Neural progenitor cell (in vitro differentiated cells): ENCODE results near the gene HRH4. TPM values are rescaled to one million over a fixed set of nuclear protein-coding genes. Genes with fewer than 3 reads are reported as not detected.

Source experiments
- DNase-seq: peaks from one replicate; pipeline ENCODE4 v3.0.0-alpha.2; 2016; ENCODE audit warnings: low spot score
- H2AFZ ChIP-seq: fragments of 200-600 bp; sonication (generic); replicated peaks from 2 replicates; pipeline ENCODE4 v1.6.1; 2016; ENCODE audit warnings: antibody characterized with exemption
- H3F3A ChIP-seq: fragments of 200-600 bp; sonication (generic); 2 replicates; pipeline ENCODE4 v1.6.1; 2016; ENCODE audit warnings: antibody characterized with exemption, low read depth
- H3K27ac ChIP-seq: fragments of 200-600 bp; sonication (generic); 2 replicates; pipeline ENCODE4 v1.5.1; 2016; ENCODE audit warnings: mild to moderate bottlenecking
- H3K27me3 ChIP-seq: fragments of 200-600 bp; sonication (generic); 2 replicates; pipeline ENCODE4 v1.6.1; 2016; ENCODE audit warnings: mild to moderate bottlenecking, moderate library complexity
- H3K36me3 ChIP-seq: fragments of 200-600 bp; sonication (generic); 2 replicates; pipeline ENCODE4 v1.5.1; 2016
- H3K4me1 ChIP-seq: fragments of 200-600 bp; sonication (generic); 2 replicates; pipeline ENCODE4 v1.6.1; 2016; ENCODE audit warnings: mixed run types
- H3K4me2 ChIP-seq: fragments of 200-600 bp; sonication (generic); 2 replicates; pipeline ENCODE4 v1.6.1; 2016
- H3K4me3 ChIP-seq: fragments of 200-600 bp; sonication (generic); 2 replicates; pipeline ENCODE4 v1.5.1; 2016
- H3K79me2 ChIP-seq: fragments of 200-600 bp; sonication (generic); 2 replicates; pipeline ENCODE4 v1.6.1; 2016; ENCODE audit warnings: low read depth
- H3K9ac ChIP-seq: fragments of 200-600 bp; sonication (generic); 2 replicates; pipeline ENCODE4 v1.6.1; 2016
- H3K9me3 ChIP-seq: fragments of 200-600 bp; sonication (generic); 2 replicates; pipeline ENCODE4 v1.5.1; 2016; ENCODE audit warnings: low read depth
- H4K20me1 ChIP-seq: fragments of 200-600 bp; sonication (generic); 2 replicates; pipeline ENCODE4 v1.6.1; 2016; ENCODE audit warnings: low read depth
- H3K27ac Mint-ChIP-seq: 3 replicates; pipeline ENCODE4 v1.8.0; 2021; ENCODE audit warnings: mixed read lengths
- H3K27me3 Mint-ChIP-seq: 2 replicates; pipeline ENCODE4 v1.8.0; 2022; ENCODE audit warnings: low read depth, mild to moderate bottlenecking, inconsistent platforms, moderate library complexity, mixed read lengths; ENCODE audit not compliant: insufficient read depth
- H3K36me3 Mint-ChIP-seq: 3 replicates; pipeline ENCODE4 v1.8.0; 2021; ENCODE audit warnings: mixed read lengths
- H3K4me1 Mint-ChIP-seq: 3 replicates; pipeline ENCODE4 v1.8.0; 2021; ENCODE audit warnings: mixed read lengths
- H3K4me3 Mint-ChIP-seq: 3 replicates; pipeline ENCODE4 v1.8.0; 2021; ENCODE audit warnings: mild to moderate bottlenecking, moderate library complexity, mixed read lengths
- H3K9me3 Mint-ChIP-seq: 3 replicates; pipeline ENCODE4 v1.8.0; 2020; ENCODE audit warnings: mixed read lengths
- CTCF ChIP-seq: fragments of 200-600 bp; sonication (generic); IDR thresholded peaks from 2 replicates; pipeline ENCODE4 v1.5.1; 2017; ENCODE audit warnings: antibody characterized with exemption, mild to moderate bottlenecking
- EZH2 ChIP-seq: fragments of 200-600 bp; sonication (generic); IDR thresholded peaks from 2 replicates; pipeline ENCODE4 v1.6.1; 2017; ENCODE audit warnings: antibody characterized with exemption, mild to moderate bottlenecking, moderate library complexity
- EZH2phosphoT487 ChIP-seq: fragments of 200-600 bp; sonication (generic); IDR thresholded peaks from 2 replicates; pipeline ENCODE4 v1.6.1; 2017; ENCODE audit warnings: antibody characterized with exemption
- total RNA-seq: library from RNA; depleted of rRNA; stranded (reverse); fragments of >200 nt; gene quantifications from 2 replicates; pipeline ENCODE4 v1.2.3, GENCODE V29; 2015; ENCODE audit warnings: low replicate concordance

HRH4 gene
- total RNA-seq, 1 donor from 2014 or later = 0.13 TPM

DNA sequence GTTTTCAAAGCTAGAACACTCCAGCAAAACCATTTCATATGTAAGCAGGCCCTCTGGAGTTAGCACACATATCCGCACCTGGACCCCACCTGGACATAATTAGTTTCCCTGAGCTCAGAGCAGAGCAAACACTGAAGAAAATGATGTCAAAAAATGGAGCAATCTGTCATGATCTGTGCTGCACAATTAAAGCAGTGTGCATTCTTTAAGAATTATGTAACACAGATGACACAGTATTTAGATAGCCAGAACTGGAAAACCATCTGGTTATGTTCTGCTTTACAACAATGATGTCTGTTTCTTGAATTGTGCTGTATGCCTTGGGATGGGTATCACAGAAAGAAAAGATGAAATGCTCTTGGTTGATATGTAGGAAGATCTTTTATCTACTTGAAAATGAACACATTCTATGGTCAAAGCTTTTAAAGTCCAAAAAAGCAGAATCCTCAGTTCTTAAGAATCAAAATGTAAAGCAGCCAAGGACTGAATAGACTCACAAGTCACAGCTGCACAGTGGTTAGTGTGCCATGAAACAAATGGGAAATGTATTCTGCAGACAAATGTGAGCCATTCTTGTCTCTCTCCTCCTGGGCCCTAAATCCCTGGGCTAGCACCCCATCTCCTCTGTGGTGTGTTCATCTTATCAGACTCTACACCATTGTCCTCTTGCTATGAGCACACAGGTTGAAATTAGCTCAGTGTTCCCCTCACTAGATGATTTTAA lies 36.8 kb downstream of the HRH4 start:
- H3K27ac Mint-ChIP-seq = no peak overlapping the region
- Histone ChIP-seq H3K4me1 (no peaks in the 10 kb centered on the region), H3K4me2 (no peak overlapping the region)

GRCh38 chr18:24499814-24500213 lies 39.4 kb downstream of the HRH4 start:
- Histone ChIP-seq H3K4me2 (no peak overlapping the region), H2AFZ (no peak overlapping the region)

More for the DNA sequence above, 36.8 kb downstream of the HRH4 start:
- Mint-ChIP-seq H3K4me3 (no peak overlapping the region), H3K27me3 (peaks cover 2% of the 10 kb centered on the region), H3K9me3 (peaks cover 10% of the 10 kb centered on the region), H3K36me3 (peaks cover 2% of the 10 kb centered on the region), H3K4me1 (peaks cover 22% of the 10 kb centered on the region)
- no peak overlapping the region for H2AFZ ChIP-seq
- no peak overlapping the region for H3K4me3 ChIP-seq
- no peaks in the 10 kb centered on the region for H3K36me3 ChIP-seq
- no peak overlapping the region for H3K9ac ChIP-seq
- H3K79me2 ChIP-seq = no peaks in the 10 kb centered on the region
- H3K9me3 ChIP-seq = no peaks in the 10 kb centered on the region
- DNase-seq = no peak
- no peaks in the 10 kb centered on the region for H3F3A ChIP-seq
- H4K20me1 ChIP-seq = no peaks in the 10 kb centered on the region
- no peak overlapping the region for H3K27ac ChIP-seq
- no peak for TF ChIP-seq EZH2phosphoT487
- TF ChIP-seq EZH2 = no peak
- TF ChIP-seq CTCF = no peak
- H3K27me3 ChIP-seq = no peaks in the 10 kb centered on the region

DNA sequence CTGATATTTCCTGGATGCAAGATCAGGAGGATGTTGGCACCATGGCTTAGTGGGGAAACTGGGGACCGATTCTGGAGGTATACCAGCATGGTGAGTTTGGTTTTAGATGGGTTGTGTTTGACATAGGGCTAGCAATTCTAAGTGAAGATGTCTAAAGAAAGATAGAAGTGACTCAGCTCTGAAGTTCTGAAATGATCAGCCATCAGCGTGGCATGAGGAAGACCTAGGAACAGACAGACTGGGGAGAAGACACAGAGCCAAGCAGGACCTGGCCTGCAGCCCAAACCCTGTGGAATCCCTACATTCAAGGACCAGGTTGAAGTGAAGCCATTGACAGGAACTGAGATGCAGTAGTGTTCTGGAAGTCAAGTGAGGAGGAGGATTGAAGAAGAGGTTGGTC lies 39.8 kb downstream of the HRH4 start:
- Histone ChIP-seq H4K20me1 (no peaks in the 10 kb centered on the region), H3K9ac (no peak overlapping the region), H3K27me3 (no peaks in the 10 kb centered on the region), H3K4me1 (peaks cover 9% of the 10 kb centered on the region), H3F3A (no peaks in the 10 kb centered on the region), H3K79me2 (no peaks in the 10 kb centered on the region), H3K4me2 (no peak overlapping the region), H3K9me3 (no peaks in the 10 kb centered on the region), H3K4me3 (no peak overlapping the region), H2AFZ (no peak overlapping the region), H3K36me3 (no peaks in the 10 kb centered on the region), H3K27ac (no peak overlapping the region)
- no peaks in the 10 kb centered on the region for H3K27me3 Mint-ChIP-seq
- DNase-seq = no peak
- peaks cover 2% of the 10 kb centered on the region for H3K9me3 Mint-ChIP-seq
- H3K4me3 Mint-ChIP-seq = no peak overlapping the region
- peaks cover 2% of the 10 kb centered on the region for H3K36me3 Mint-ChIP-seq
- TF ChIP-seq CTCF (no peak), EZH2 (no peak), EZH2phosphoT487 (no peak)
- H3K4me1 Mint-ChIP-seq = peaks cover 23% of the 10 kb centered on the region
- H3K27ac Mint-ChIP-seq = no peak overlapping the region

More at GRCh38 chr18:24499814-24500213, 39.4 kb downstream of the HRH4 start:
- no peak overlapping the region for H3K27ac ChIP-seq
- Mint-ChIP-seq H3K36me3 (peaks cover 2% of the 10 kb centered on the region), H3K4me3 (no peak overlapping the region), H3K27me3 (peaks cover 2% of the 10 kb centered on the region), H3K9me3 (peaks cover 6% of the 10 kb centered on the region), H3K27ac (no peak overlapping the region), H3K4me1 (peaks cover 20% of the 10 kb centered on the region)
- no peaks in the 10 kb centered on the region for H3K36me3 ChIP-seq
- no peaks in the 10 kb centered on the region for H3K79me2 ChIP-seq
- no peaks in the 10 kb centered on the region for H3F3A ChIP-seq
- H3K4me3 ChIP-seq = no peak overlapping the region
- H3K9me3 ChIP-seq = no peaks in the 10 kb centered on the region
- DNase-seq = no peak
- no peaks in the 10 kb centered on the region for H4K20me1 ChIP-seq
- H3K9ac ChIP-seq = no peak overlapping the region
- no peaks in the 10 kb centered on the region for H3K27me3 ChIP-seq
- peaks cover 9% of the 10 kb centered on the region for H3K4me1 ChIP-seq
- no peak for TF ChIP-seq EZH2
- TF ChIP-seq CTCF = no peak
- no peak for TF ChIP-seq EZH2phosphoT487
